Tibial nerve (tissue), 4 donors: ENCODE data around the gene MRPL38.

ENCODE experiments used
- CTCF ChIP-seq, 5 experiments: fragments of 200-600 bp in 3 of 5; fragments of 450-650 bp in 2 of 5; sonication (generic) in 3 of 5; IDR thresholded peaks; one replicate each; pipeline ENCODE4 v1.5.1; 2016 to 2019; ENCODE audit warnings: antibody characterized with exemption in 5 of 5, mild to moderate bottlenecking in 3 of 5, moderate library complexity in 2 of 5
- EP300 ChIP-seq, 2 donors: sonication (generic); formaldehyde crosslinking; IDR thresholded peaks; one replicate each; pipeline ENCODE4 v1.6.1; 2017; ENCODE audit warnings: antibody characterized with exemption in 2 of 2, mild to moderate bottlenecking in 1 of 2
- POLR2A ChIP-seq, 2 donors: fragments of 450-650 bp; IDR thresholded peaks; one replicate each; pipeline ENCODE4 v1.6.1; 2017; ENCODE audit warnings: antibody characterized with exemption in 2 of 2, mild to moderate bottlenecking in 2 of 2, moderate library complexity in 2 of 2

- TF ChIP-seq CTCF (IDR thresholded peaks at IDR 0.05) (no peak), POLR2A (IDR thresholded peaks at IDR 0.05) (no peak), EP300 (IDR thresholded peaks at IDR 0.05) (no peak)
Measured at GRCh38 chr17:75921596-75921995, 16.9 kb upstream of the MRPL38 start.
